ENCODE measurements around the gene S100A6.
A peak's percentile ranks its signal among the peaks of the same experiment; 100 is the strongest.
"Not testable (repeated sequence)": the region's sequence is repeated elsewhere in the genome, so short reads cannot be mapped to it uniquely, and the experiment has no call there.

Gene S100A6

GRCh38 chr1:153526132-153526543 is 9.7 kb downstream of the S100A6 start:
- no peak for DNase-seq

DNA sequence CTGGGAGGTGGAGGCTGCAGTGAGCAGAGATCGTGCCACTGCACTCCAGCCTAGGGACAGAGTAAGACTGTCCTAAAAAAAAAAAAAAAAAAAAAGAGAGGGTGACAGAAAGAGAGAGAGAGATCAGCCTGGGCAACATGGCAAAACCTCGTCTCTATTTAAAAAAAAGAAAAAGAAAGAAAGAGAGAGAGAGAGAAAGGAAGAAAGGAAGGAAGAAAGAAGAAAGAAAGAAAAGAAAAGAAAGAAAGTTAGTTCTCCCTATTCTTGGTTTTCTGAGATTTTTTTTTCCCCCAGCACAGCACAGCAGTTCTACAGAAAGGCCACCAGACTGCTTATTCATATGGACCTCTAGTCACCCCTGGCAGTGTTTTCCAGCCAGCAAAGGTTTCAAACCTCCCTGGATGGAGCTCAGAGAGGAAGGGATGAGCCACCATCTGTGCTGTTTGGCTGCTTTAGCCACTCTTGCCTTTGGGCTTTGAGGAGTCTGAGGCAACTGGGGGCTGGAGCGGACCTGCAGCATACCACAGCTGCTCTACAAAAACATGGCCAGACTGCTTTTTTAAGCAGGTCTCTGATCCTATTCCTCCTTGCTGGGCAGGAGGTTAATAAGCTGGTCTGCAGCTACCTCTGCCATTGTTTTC is 10.6 kb downstream of the S100A6 start:
- no peak for DNase-seq

DNA sequence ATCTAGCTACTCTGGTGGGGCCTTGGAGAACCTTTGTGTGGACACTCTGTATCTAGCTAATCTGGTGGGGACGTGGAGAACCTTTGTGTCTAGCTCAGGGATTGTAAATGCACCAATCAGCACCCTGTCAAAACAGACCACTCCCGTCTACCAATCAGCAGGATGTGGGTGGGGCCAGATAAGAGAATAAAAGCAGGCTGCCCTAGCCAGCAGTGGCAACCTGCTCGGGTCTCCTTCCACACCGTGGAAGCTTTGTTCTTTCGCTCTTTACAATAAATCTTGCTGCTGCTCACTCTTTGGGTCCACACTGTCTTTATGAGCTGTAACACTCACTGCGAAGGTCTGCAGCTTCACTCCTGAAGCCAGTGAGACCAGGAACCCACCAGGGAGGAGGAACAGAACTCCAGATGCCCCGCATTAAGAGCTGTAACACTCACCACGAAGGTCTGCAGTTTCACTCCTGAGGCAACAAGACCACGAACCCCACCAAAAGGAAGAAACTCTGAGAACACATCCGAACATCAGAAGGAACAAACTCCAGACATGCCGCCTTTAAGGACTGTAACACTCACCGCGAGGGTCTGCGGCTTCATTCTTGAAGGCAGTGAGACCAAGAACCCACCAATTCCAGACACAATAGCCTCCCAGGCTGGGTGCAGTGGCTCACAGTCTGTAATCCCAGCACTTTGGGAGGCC is 13.3 kb downstream of the S100A6 start:
- DNase-seq: not testable (repeated sequence)

- DNase-seq: not testable (repeated sequence)
These were observed 14.0 kb downstream of the S100A6 start for GRCh38 chr1:153521808-153522207.

DNA sequence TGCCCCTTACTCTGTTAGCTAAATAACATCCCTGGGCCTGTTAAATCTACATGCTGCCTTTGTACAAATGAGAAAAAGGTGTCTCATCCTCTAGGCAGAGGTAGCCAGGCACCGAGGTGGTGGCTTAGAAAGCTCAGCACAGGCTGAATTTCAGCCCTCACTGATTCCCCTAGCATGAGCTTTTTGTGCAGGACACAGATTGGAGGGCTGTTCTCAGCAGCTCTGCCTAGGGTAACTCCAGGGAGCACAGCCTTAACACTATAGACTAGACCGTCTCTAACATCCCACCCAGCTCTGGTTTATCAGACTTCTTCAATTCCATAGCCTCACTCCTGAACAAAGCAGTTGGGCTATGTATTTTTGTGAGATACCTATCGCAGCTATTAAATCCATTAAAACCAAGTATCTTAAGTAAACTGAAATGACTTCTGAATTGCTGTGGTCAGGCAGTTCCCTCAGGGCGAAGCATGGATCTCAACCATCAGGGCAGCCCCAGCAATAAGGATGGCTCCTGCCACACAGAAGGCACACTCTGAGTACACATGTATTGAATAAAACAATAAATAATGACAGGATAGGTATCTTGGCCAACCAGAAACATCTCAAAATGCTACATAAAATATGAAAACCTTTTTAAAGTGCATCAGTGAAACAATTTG is 14.8 kb downstream of the S100A6 start:
- no peak for DNase-seq

DNA sequence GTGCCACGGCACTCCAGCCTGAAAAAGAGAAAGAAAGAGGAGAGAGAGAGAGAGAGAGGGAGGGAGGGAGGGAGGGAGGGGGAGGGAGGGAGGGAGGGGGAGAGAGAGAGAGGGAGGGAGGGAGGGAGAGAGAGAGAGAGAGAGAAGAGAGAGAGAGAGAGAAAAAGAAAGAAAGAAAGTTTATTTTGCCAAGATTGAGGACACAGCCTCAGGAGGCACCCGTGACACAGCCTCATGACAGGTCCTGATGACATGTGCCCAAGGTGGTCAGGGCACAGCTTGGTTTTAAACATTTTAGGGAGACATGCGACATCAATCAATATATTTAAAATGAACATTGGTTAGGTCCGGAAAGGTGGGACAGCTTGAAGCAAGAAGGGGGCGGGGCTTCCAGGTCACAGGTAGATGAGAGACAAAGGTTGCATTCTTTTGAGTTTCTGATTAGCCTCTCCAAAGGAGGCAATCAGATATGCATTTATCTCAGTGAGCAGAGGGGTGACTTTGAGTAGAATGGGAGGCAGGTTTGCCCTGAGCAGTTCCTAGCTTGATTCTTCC is 15.6 kb downstream of the S100A6 start:
- DNase-seq: not testable (repeated sequence)

- DNase-seq: no peak
These were observed 16.5 kb downstream of the S100A6 start for GRCh38 chr1:153519242-153519641.

- no peak for DNase-seq
These were observed 20.0 kb downstream of the S100A6 start for GRCh38 chr1:153515504-153516394.

DNA sequence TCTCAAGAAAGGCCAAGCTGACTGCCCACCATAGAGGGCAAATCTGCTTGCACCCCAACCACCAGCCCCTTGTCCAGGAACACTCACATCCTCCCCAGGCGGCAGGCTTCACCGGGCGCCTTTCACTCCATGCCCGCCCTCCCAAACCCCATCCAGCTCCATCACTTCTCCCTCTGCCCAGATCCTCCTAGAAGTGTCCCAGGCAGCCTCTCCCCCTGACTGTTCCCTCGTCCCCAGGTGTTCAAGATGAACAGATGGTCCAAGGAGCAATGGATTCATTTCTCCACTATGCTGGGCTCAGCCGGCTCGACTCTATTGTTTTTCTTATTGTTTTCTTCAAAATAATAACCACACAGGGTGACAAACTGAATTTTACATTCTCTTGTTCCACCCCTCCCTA is 22.1 kb downstream of the S100A6 start:
- no peak for DNase-seq

GRCh38 chr1:153513023-153513422 is 22.8 kb downstream of the S100A6 start:
- DNase-seq: peak in 1 of 2 experiments; percentile 32

DNA sequence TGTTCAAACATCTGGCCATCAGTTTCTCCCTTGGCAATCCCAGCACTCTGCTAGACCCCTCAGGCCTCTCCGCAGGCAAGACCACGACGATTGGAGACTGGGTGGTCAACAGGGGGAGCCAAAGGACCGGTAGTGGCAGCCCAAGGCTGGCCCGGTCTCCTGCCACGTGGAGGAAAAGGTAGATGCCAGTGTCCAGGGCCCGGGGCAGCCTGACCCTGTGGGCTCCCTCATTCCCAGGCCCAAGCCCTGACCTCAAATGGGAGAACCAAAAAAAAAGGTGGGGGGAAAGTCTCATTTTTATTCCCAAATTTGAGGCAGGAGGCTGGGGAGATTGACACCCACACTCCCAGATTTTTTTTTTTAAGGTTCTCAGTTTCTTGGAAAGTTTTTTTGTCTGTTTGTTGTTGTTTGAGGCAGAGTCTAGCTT is 24.8 kb downstream of the S100A6 start:
- peak; percentile 86 to 88 for DNase-seq

DNA sequence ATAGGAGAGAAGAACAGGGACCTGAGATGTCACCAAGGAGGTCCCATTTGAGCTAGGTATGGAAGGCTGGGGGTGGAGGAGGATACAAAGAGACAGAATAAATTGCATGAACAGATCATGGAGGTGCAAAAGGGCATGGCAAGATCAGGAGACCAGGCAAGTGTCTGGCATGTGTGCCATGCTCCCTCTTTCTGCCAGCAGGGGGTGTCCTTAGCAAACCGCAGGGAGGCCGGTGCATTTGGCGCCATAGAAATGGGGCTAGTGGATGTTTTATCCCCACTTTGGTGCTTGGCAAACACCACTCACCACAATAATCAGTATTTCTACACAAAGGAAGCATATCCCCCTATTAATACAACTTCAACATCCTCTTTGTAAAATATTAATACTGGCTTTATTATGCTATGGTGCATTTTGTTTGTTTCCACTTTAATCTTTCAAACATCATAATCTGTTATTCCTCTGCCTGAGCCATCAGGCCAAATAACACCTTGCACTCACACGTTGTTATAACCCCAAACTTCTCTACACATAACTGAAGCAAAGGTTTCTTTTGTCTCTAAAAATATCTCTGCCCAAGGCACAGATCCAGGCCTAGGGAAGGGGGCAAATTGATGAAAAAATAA is 25.9 kb downstream of the S100A6 start:
- peak; percentile 14 to 22 for DNase-seq

GRCh38 chr1:153509036-153509435 is 26.8 kb downstream of the S100A6 start:
- DNase-seq: no peak

DNA sequence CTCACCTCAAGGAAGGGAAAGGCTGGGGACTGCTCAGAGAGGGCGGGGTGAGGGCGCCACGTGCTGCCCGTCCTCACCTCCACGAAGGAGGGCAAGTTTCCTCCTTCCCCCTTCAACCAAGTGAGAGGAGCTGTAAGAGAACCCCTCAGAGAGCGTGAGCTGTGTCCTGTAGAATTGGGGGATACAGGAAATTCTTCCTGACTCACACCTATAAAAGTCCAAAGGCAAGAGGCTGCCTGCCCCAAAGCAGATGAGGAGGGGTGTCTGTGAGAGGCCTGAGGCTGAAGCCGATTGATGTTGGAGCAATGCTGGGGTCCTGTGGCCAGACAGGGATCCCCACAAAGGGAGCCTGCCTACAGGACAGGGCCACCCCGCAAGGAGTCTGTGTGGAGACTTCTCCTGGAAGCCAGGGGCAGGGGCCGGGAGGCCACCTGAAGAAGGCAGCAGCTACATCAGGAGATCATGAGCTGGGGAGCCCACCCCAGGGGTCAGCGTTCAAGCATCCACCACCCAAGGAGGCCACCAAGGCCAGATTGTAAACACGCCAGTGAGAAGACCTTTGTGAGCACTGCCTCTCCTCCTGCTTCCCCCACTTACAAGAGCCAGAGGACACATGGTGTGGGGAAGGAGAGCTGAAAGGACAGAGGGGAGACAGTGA is 27.7 kb downstream of the S100A6 start:
- DNase-seq: no peak

GRCh38 chr1:153506831-153507413 is 28.9 kb downstream of the S100A6 start:
- no peak for DNase-seq

DNA sequence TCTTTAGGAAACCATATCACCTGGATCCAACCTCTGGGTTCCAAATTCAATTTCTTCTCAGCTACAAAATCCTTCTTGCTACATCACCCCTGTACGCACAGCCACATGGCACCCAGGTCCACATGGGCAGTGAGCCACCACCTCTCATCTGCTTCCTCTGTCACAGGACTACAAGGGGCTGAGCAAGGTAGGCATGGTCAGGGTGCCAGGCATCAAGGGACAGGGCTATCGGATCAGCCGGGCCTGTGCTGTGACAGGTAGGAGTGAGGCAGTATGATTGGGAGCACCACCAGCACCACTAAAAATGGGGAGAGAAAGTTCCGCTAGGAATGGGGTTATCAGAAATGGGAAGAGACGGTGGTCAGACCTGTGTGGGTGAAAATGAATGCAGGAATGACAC is 29.4 kb downstream of the S100A6 start:
- DNase-seq: no peak

DNA sequence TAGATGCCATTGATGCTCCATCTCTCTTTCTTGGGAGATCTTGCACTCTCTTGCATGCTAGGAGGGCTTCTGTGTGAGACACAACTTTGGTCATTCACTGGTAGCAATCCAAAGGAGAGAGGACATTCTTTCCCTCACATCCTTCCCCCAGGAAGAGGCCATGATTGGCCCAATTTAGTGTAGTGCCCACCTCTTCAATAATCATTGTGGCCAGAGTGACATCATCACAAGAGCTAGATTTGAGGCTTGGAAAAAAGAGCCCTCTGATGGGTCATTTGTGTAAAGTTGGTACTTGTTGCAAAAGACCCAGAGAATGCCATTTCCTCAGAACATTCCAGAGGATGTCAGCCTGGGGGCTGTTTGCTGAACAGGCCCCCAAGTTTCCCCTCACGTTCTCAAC is 30.2 kb downstream of the S100A6 start:
- DNase-seq: no peak

DNA sequence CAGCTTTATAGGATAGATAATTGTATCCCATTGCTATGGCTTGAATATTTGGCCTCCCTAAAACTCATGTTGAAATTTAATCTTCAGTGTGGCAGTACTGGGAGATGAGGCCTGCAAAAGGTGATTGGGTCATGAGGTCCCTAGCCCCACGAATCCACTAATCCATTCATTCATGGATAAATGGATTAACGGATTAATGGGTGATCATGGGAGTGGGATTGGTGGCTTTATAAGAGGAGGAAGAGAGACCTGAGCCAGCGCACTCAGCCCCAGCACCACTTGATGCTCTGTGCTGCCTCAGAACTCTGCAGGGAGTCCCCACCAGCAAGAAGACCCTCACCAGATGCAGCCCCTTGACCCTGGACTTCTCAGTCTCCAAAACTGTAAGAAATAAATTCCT is 32.0 kb downstream of the S100A6 start:
- no peak for DNase-seq

GRCh38 chr1:153498746-153499145 is 37.0 kb downstream of the S100A6 start:
- no peak for DNase-seq

DNA sequence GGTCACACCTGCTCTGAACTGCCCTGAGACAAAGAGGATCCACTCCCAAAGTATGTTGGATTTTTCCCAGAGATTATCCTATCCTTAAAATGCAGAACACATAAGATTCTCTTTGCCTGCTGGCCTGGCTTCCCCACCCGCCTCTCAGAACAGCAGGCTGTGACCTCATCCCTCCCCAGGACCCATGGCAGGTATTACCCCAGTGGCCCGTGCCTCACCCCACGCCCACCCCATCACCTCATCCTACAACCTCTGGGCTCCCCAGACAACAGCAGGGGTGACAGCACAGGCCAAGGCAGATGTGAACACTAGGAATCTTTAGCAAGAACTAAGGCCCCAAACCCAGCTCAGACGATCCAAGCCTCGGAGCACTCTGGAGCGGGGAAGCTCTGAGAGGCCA is 40.3 kb downstream of the S100A6 start:
- no peak for DNase-seq

DNA sequence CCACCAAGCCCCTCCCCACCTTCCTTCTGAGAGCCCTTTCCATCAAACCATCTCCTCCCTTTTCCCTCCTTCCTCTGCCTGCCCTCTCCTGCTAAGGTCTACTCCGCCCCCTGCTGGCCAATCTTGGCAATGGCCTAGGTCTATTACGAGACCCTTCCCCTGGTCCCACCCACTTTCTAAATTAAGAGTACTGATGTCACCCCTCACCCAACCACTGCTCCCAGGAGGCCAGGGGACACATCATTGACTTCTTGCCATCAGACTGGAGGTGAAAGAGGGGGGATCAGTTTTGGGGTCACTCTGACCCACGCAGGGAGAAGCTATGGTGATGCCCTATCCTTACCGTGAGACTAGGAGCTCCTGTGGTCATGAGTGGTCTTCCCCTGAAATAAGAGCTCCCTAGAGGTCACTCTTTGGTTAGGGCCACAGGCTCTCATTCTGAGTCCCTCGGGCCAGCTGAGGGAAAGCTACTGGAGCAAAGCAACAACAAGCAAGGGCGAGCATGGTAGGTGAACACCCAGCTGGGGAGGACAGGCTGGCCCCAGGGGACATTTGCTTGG is 40.7 kb downstream of the S100A6 start:
- peak; percentile 89 to 93 for DNase-seq
